ENCODE data around the gene GRM1. TPM values are rescaled to one million over a fixed set of nuclear protein-coding genes. Genes with fewer than 3 reads are reported as not detected.

GRM1 gene
- total and polyA plus RNA-seq, 2 donors (not counting 3 experiments of a cell fraction or from before 2014, with no cell fraction given) = 0.07 TPM; not detected in 1

GRCh38 chr6:146050168-146050567 lies 21.3 kb downstream of the GRM1 start:
- Histone ChIP-seq H3K4me3 (replicated peaks in 1 of 3; ENCODE audit: insufficient read depth in 1 of 3, low read depth in 1 of 3, low read length in 3 of 3) (no peak overlapping the region), H3K9me3 (replicated peaks; ENCODE audit: control insufficient read depth, insufficient read depth, low read length) (no peaks in the 10 kb centered on the region), H2AFZ (ENCODE audit: low read depth, low read length) (no peak overlapping the region), H3K36me3 (ENCODE audit: control insufficient read depth in 2 of 2, extremely low read depth in 1 of 2, insufficient read depth in 2 of 2, low read length in 2 of 2) (no peaks in the 10 kb centered on the region), H3K4me2 (ENCODE audit: insufficient read depth, low read length) (no peak overlapping the region), H3K79me2 (ENCODE audit: control insufficient read depth, insufficient read depth, low read length) (no peaks in the 10 kb centered on the region), H4K20me1 (replicated peaks; ENCODE audit: control insufficient read depth, extremely low read depth, insufficient read depth, low read length) (no peaks in the 10 kb centered on the region), H3K9ac (replicated peaks; ENCODE audit: extremely low read depth, insufficient read depth, low read length) (no peak overlapping the region), H3K27me3 (ENCODE audit: control insufficient read depth in 2 of 2, insufficient read depth in 2 of 2, low read length in 2 of 2) (no peaks in the 10 kb centered on the region), H3K9me1 (replicated peaks; ENCODE audit: control insufficient read depth, extremely low read depth, insufficient read depth, low read length) (no peaks in the 10 kb centered on the region), H3K4me1 (ENCODE audit: control insufficient read depth, extremely low read depth, insufficient read depth, low read length) (peaks cover 13% of the 10 kb centered on the region), H3K27ac (ENCODE audit: insufficient read depth, low read depth, low read length) (no peak overlapping the region)
- TF ChIP-seq CTCF (IDR thresholded peaks at IDR 0.05; ENCODE audit: extremely low read depth in 1 of 2, insufficient read depth in 1 of 2, low read depth in 1 of 2, low read length in 2 of 2) (no peak), FOS (IDR thresholded peaks at IDR 0.05; ENCODE audit: borderline replicate concordance, insufficient read depth, low read length) (no peak), POLR2AphosphoS5 (IDR thresholded peaks at IDR 0.05; ENCODE audit: insufficient read depth, low read depth, low read length) (no peak), GATA2 (IDR thresholded peaks at IDR 0.05; ENCODE audit: insufficient read depth, insufficient read length, low read depth, low read length) (no peak), JUN (IDR thresholded peaks at IDR 0.05; ENCODE audit: borderline replicate concordance, insufficient read depth, insufficient read length, low read depth) (no peak), MYC (IDR thresholded peaks at IDR 0.05; ENCODE audit: low read depth, low read length) (no peak), EZH2 (IDR thresholded peaks at IDR 0.05; ENCODE audit: borderline replicate concordance, low read depth, low read length, severe bottlenecking) (no peak), MAX (IDR thresholded peaks at IDR 0.05; ENCODE audit: insufficient read depth, insufficient read length) (no peak), POLR2A (IDR thresholded peaks at IDR 0.05; ENCODE audit: low read depth, low read length) (no peak)
- ChIA-PET CTCF (interaction anchor here (0.8 to 1.4 kb wide), 3 partner anchors 8 to 651 kb away, joined by 3 to 9 read pairs (median 3); no protein-coding TSS in a partner anchor), POLR2A (no interaction called here)
- FAIRE-seq (no peak), DNase-seq (ENCODE audit: low read depth, low spot score) (no peak)
- dilution Hi-C loops (cut with MboI; ENCODE audit: extremely low pct_ligation_motif_present, low sequenced_read_pairs) (no loop called here), intact Hi-C loops (cut with micrococcal nuclease) (loop anchor here (5.0 kb wide), 1 partner anchor 477 kb away; no protein-coding TSS in a partner anchor)
- no TSS peak for BruUV-seq (replicated peaks)

Data from endothelial cell of umbilical vein (primary cell).